ENCODE results near the gene RAE1. TPM values are rescaled to one million over a fixed set of nuclear protein-coding genes. Genes with fewer than 3 reads are reported as not detected.

The RAE1 gene
- total RNA-seq, 2 donors from 2014 or later, result 40.5 to 40.6 TPM

- H3K4me3 Mint-ChIP-seq, result no peak overlapping the region
- no peaks in the 10 kb centered on the region for H3K27me3 Mint-ChIP-seq
- peaks cover 33% of the 10 kb centered on the region for H3K4me1 Mint-ChIP-seq
- no peak overlapping the region for H3K27ac Mint-ChIP-seq
- no peaks in the 10 kb centered on the region for H3K36me3 Mint-ChIP-seq (ENCODE audit: low read depth)
- no peaks in the 10 kb centered on the region for H3K9me3 ChIP-seq (ENCODE audit: control insufficient read depth, low read length, poor library complexity, severe bottlenecking)
- no peak for ATAC-seq
- no peak for DNase-seq
Measured at GRCh38 chr20:57426831-57427230, 75.8 kb downstream of the RAE1 start.

GRCh38 chr20:57428324-57429158, 77.5 kb downstream of the RAE1 start:
- no peaks in the 10 kb centered on the region for H3K36me3 Mint-ChIP-seq (ENCODE audit: low read depth)
- no peaks in the 10 kb centered on the region for H3K27me3 Mint-ChIP-seq
- no peak for DNase-seq
- no peak overlapping the region for H3K27ac Mint-ChIP-seq
- peaks cover 45% of the 10 kb centered on the region for H3K4me1 Mint-ChIP-seq
- no peak overlapping the region for H3K4me3 Mint-ChIP-seq
- ATAC-seq, result no peak
- H3K9me3 ChIP-seq (ENCODE audit: control insufficient read depth, low read length, poor library complexity, severe bottlenecking), result no peaks in the 10 kb centered on the region

Other genes starting within 250 kb of the RAE1 start
- not detected for gene BMP7, start 84.6 kb upstream of the RAE1 start, total RNA-seq
- gene SPO11, start 21.5 kb upstream of the RAE1 start, total RNA-seq, result not detected
- gene RBM38, start 40.1 kb downstream of the RAE1 start, total RNA-seq, result 100 to 1,000 TPM; 176 to 257 TPM
- not detected for gene CTCFL, start 173.9 kb downstream of the RAE1 start, total RNA-seq
- not detected for gene PCK1, start 209.9 kb downstream of the RAE1 start, total RNA-seq